HCT116 (cell line): ENCODE measurements around the gene KRTAP29-1. TPM values are rescaled to one million over a fixed set of nuclear protein-coding genes. Genes with fewer than 3 reads are reported as not detected.

Source experiments
- ATAC-seq: fragments of 200-7000 bp; cut with Tn5 transposase; 2 replicates; pipeline ENCODE4 v1.9.1; 2020; ENCODE audit warnings: mild to moderate bottlenecking, moderate library complexity
- BruUV-seq: library from RNA; stranded (reverse); fragments of 400-500 nt; replicated peaks from 2 replicates; lab custom pipeline; 2021; lab: Mats Ljungman, UMichigan
- CTCF ChIA-PET: fragments of 300-600 bp; sonication (Branson Sonifier 250); formaldehyde crosslinking; loops from one replicate; lab custom pipeline; 2021; ENCODE audit warnings: antibody characterized with exemption; lab: Charles Lee
- POLR2A ChIA-PET: fragments of 300-600, 350-600 bp; sonication (Branson Sonifier 250); formaldehyde crosslinking; loops from one replicate; lab custom pipeline; 2021; ENCODE audit warnings: antibody characterized with exemption; lab: Charles Lee
- RAD21 ChIA-PET, 2 experiments: fragments of 300-600 bp; sonication (Branson Sonifier 250); formaldehyde crosslinking; loops; one replicate each; lab custom pipeline; 2023; ENCODE audit warnings: low total read pairs in 2 of 2; ENCODE audit not compliant: uncharacterized antibody in 2 of 2, unreplicated experiment in 2 of 2, low non-redundant PET in 1 of 2; lab: Charles Lee
- DNase-seq: peaks from one replicate; pipeline ENCODE4 v3.0.0-alpha.2; 2010; ENCODE audit warnings: low read depth, low spot score
- H2AFZ ChIP-seq: fragments of 200-600 bp; shearing (Covaris generic), sonication (generic); 2 replicates; pipeline ENCODE4 v1.6.1; 2017; ENCODE audit warnings: low read depth, mixed run types, mixed read lengths, antibody characterized with exemption, low read length; ENCODE audit not compliant: poor library complexity, severe bottlenecking
- H3K27ac ChIP-seq: 2 replicates; pipeline ENCODE4 v1.5.1; 2012; ENCODE audit warnings: low read depth, low read length
- H3K27me3 ChIP-seq: fragments of 200-600 bp; sonication (generic); 2 replicates; pipeline ENCODE4 v1.6.1; 2016; ENCODE audit warnings: mixed run types, low read length, mixed read lengths; ENCODE audit not compliant: insufficient read depth
- H3K36me3 ChIP-seq, 2 experiments: fragments of 200-500 bp in 1 of 2; fragments of 200-600 bp in 1 of 2; sonication (Bioruptor generic) in 1 of 2; sonication (generic) in 1 of 2; 2 replicates each; pipeline versions ENCODE4 v1.5.1 to v1.6.1; 2014 to 2016; ENCODE audit warnings: low read length in 2 of 2, inconsistent platforms in 1 of 2, mixed read lengths in 1 of 2, mixed run types in 1 of 2; ENCODE audit not compliant: insufficient read depth in 2 of 2, control insufficient read depth in 1 of 2
- H3K4me1 ChIP-seq, 2 experiments: fragments of 200-600 bp in 1 of 2; sonication (generic) in 1 of 2; 2 replicates each; pipeline versions ENCODE4 v1.5.1 to v1.6.1; 2012 to 2017; ENCODE audit warnings: low read length in 2 of 2, inconsistent platforms in 1 of 2, mild to moderate bottlenecking in 1 of 2, mixed read lengths in 1 of 2, mixed run types in 1 of 2, moderate library complexity in 1 of 2; ENCODE audit not compliant: insufficient read depth in 2 of 2, control insufficient read depth in 1 of 2
- H3K4me2 ChIP-seq: fragments of 200-600 bp; sonication (generic); 2 replicates; pipeline ENCODE4 v1.6.1; 2017; ENCODE audit warnings: mixed run types, low read length, mixed read lengths
- H3K4me3 ChIP-seq, 2 experiments: fragments of 200-600 bp in 1 of 2; sonication (generic) in 1 of 2; replicated peaks in 1 of 2; 2 replicates each; pipeline ENCODE4 v1.5.1; 2011 to 2016; ENCODE audit warnings: low read length in 2 of 2, control low read depth in 1 of 2, low read depth in 1 of 2, mild to moderate bottlenecking in 1 of 2, mixed read lengths in 1 of 2, mixed run types in 1 of 2
- H3K79me2 ChIP-seq: fragments of 200-600 bp; sonication (generic); 2 replicates; pipeline ENCODE4 v1.6.1; 2017; ENCODE audit warnings: mild to moderate bottlenecking, mixed run types, low read length, moderate library complexity, mixed read lengths; ENCODE audit not compliant: insufficient read depth
- H3K9ac ChIP-seq: fragments of 200-600 bp; sonication (generic); 2 replicates; pipeline ENCODE4 v1.6.1; 2016; ENCODE audit warnings: low read length, mixed read lengths
- H3K9me2 ChIP-seq: fragments of 200-600 bp; sonication (generic), shearing (Covaris generic); 2 replicates; pipeline ENCODE4 v1.6.1; 2017; ENCODE audit warnings: mixed run types, mild to moderate bottlenecking, moderate library complexity; ENCODE audit not compliant: insufficient read depth
- H3K9me3 ChIP-seq, 2 experiments: fragments of 200-500 bp in 1 of 2; fragments of 200-600 bp in 1 of 2; sonication (Bioruptor generic) in 1 of 2; sonication (generic) in 1 of 2; 2 replicates each; pipeline ENCODE4 v1.6.1; 2014 to 2017; ENCODE audit warnings: low read length in 2 of 2, mixed read lengths in 2 of 2, inconsistent platforms in 1 of 2, low read depth in 1 of 2, mild to moderate bottlenecking in 1 of 2, mixed run types in 1 of 2, moderate library complexity in 1 of 2; ENCODE audit not compliant: control insufficient read depth in 1 of 2, insufficient read depth in 1 of 2
- H4K20me1 ChIP-seq: fragments of 200-600 bp; sonication (generic), shearing (Covaris generic); 2 replicates; pipeline ENCODE4 v1.6.1; 2017; ENCODE audit warnings: mixed run types, mild to moderate bottlenecking, moderate library complexity; ENCODE audit not compliant: insufficient read depth
- CBX3 ChIP-seq: IDR thresholded peaks from 2 replicates; pipeline ENCODE4 v1.6.1; 2012; ENCODE audit warnings: low read depth
- EGR1 ChIP-seq: IDR thresholded peaks from 2 replicates; pipeline ENCODE4 v1.6.1; 2012; ENCODE audit warnings: low read depth
- ELF1 ChIP-seq: IDR thresholded peaks from 2 replicates; pipeline ENCODE4 v1.6.1; 2012; ENCODE audit warnings: low read depth, borderline replicate concordance
- EZH2phosphoT487 ChIP-seq: fragments of 200-600 bp; IDR thresholded peaks from 2 replicates; pipeline ENCODE4 v1.6.1; 2018; ENCODE audit warnings: antibody characterized with exemption, borderline replicate concordance
- SIN3A ChIP-seq: IDR thresholded peaks from 2 replicates; pipeline ENCODE4 v1.6.1; 2012; ENCODE audit warnings: low read depth
- SRF ChIP-seq: IDR thresholded peaks from 2 replicates; pipeline ENCODE4 v1.6.1; 2012; ENCODE audit warnings: low read depth
- intact Hi-C: fragments of 100-400 bp; cut with micrococcal nuclease; formaldehyde crosslinking; loops from 2 replicates; pipeline ENCODE4 v1.10.0; 2022
- total RNA-seq: library from RNA; stranded (reverse); gene quantifications from one replicate; pipeline ENCODE4 v1.2.1, GENCODE V29; 2021; ENCODE audit not compliant: unreplicated experiment
- TF ChIP-seq, protein P1 (sequence below), 3 experiments: fragments of 200-600 bp in 1 of 3; sonication (generic) in 1 of 3; IDR thresholded peaks in 2 of 3; conservative IDR thresholded peaks in 1 of 3; 2 replicates each; pipeline ENCODE4 v1.5.1; 2012 to 2017; ENCODE audit warnings: low read depth in 2 of 3, low read length in 2 of 3, antibody characterized with exemption in 1 of 3, borderline replicate concordance in 1 of 3, control low read depth in 1 of 3, mild to moderate bottlenecking in 1 of 3, mixed read lengths in 1 of 3, mixed run types in 1 of 3, moderate library complexity in 1 of 3; ENCODE audit not compliant: insufficient read depth in 1 of 3

KRTAP29-1 gene
- total RNA-seq, 1 experiment from 2014 or later: 0.22 TPM

DNA sequence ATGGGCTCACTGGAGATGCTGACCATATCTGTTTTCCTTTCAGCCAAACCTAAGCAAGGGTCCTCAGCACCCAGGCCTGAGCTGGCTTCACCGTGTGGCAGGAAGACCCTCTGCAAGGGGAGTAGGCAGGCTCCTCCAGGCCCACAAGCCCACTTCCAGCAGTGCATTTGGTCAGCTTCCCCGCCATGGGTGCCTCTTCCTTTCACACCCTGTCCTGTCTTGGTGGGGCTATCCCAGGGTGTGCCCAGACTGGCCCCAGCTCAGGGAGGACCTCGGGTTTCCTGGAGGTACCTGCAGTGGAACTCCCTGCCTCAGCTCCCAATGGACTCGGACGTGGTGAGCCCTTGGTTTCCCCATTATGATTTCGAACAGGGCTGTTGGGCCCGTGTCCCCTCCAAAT lies 25.6 kb upstream of the KRTAP29-1 start:
- POLR2A ChIA-PET: no interaction called here
- no peak for DNase-seq
- H3K27ac ChIP-seq: peak overlapping the region; percentile 16; the same call in 1 of the 2 replicates
- H3K4me1 ChIP-seq: peaks cover 6 to 26% of the 10 kb centered on the region in 2 experiments; a peak in 3 of 4 replicates
- H3K4me3 ChIP-seq: no peak overlapping the region
- H2AFZ ChIP-seq: no peak overlapping the region
- no peaks in the 10 kb centered on the region for H3K27me3 ChIP-seq
- no peak for ATAC-seq
- H3K9me2 ChIP-seq: no peaks in the 10 kb centered on the region
- intact Hi-C loops: loop anchor here (10.0 kb wide), 1 partner anchor 703 kb away; no protein-coding TSS in a partner anchor
- no peaks in the 10 kb centered on the region for H3K79me2 ChIP-seq
- peaks cover 0 to 12% of the 10 kb centered on the region in 2 experiments; a peak in 1 of 4 replicates for H3K9me3 ChIP-seq
- no peaks in the 10 kb centered on the region for H3K36me3 ChIP-seq
- no peaks in the 10 kb centered on the region for H4K20me1 ChIP-seq
- RAD21 ChIA-PET: no interaction called here
- H3K4me2 ChIP-seq: no peak overlapping the region
- CTCF ChIA-PET: interaction anchor here (1.7 to 2.0 kb wide), 3 partner anchors 419 to 525 kb away, joined by 5 to 6 read pairs (median 6); no protein-coding TSS in a partner anchor
- TF ChIP-seq CBX3: no peak
- no peak for TF ChIP-seq EGR1
- no peak for TF ChIP-seq ELF1
- TF ChIP-seq SRF: no peak
- no peak for TF ChIP-seq EZH2phosphoT487
- TF ChIP-seq SIN3A: no peak
- TF ChIP-seq, protein P1, sequence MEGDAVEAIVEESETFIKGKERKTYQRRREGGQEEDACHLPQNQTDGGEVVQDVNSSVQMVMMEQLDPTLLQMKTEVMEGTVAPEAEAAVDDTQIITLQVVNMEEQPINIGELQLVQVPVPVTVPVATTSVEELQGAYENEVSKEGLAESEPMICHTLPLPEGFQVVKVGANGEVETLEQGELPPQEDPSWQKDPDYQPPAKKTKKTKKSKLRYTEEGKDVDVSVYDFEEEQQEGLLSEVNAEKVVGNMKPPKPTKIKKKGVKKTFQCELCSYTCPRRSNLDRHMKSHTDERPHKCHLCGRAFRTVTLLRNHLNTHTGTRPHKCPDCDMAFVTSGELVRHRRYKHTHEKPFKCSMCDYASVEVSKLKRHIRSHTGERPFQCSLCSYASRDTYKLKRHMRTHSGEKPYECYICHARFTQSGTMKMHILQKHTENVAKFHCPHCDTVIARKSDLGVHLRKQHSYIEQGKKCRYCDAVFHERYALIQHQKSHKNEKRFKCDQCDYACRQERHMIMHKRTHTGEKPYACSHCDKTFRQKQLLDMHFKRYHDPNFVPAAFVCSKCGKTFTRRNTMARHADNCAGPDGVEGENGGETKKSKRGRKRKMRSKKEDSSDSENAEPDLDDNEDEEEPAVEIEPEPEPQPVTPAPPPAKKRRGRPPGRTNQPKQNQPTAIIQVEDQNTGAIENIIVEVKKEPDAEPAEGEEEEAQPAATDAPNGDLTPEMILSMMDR (IDR thresholded peaks at IDR 0.05 in 2 of 3, conservative IDR thresholded peaks at IDR 0.05 in 1 of 3; ENCODE audit: borderline replicate concordance in 1 of 3, insufficient read depth in 1 of 3, low read depth in 2 of 3, low read length in 2 of 3): no peak
- no peak overlapping the region for H3K9ac ChIP-seq
- no TSS peak for BruUV-seq
